T47D (cell line): ENCODE results near the gene OCA2.
"Not testable (repeated sequence)": the region's sequence is repeated elsewhere in the genome, so short reads cannot be mapped to it uniquely, and the experiment has no call there.

Source experiments
- DNase-seq, 2 experiments: peaks; one replicate each; pipeline versions ENCODE4 v3.0.0 to v3.0.0-alpha.2; 2011 to 2012; ENCODE audit warnings: low read depth in 1 of 2, low spot score in 1 of 2
- JUND ChIP-seq: IDR thresholded peaks from 2 replicates; pipeline ENCODE4 v1.6.1; 2012; ENCODE audit warnings: low read depth
- in situ Hi-C: cut with HindIII; loops from 2 replicates; pipeline ENCODE4 v1.10.0; 2016; ENCODE audit warnings: low sequenced_read_pairs, low pct_unique_long_range_greater_than_20kb

Gene OCA2

DNA sequence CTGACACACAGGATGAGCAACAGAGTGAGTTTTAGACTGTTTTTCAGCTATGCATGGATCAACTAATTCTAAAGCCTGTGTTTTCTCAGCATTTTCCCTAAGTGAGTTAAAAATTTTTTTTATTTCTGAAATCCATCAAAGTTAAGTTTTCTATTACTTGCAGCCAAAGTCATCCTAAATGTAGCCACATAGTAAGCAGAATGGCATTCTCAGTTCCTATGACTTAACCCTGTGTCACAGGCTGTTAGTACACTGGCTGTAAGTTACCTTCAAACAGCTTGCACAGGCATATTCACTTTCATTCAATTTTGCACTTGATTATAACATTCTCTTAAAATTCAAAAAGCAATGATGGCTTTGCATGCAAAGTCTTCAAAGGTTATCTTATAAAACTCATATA is 368.2 kb downstream of the OCA2 start:
- in situ Hi-C loops: no loop called here
- no peak for TF ChIP-seq JUND
- no peak for DNase-seq

DNA sequence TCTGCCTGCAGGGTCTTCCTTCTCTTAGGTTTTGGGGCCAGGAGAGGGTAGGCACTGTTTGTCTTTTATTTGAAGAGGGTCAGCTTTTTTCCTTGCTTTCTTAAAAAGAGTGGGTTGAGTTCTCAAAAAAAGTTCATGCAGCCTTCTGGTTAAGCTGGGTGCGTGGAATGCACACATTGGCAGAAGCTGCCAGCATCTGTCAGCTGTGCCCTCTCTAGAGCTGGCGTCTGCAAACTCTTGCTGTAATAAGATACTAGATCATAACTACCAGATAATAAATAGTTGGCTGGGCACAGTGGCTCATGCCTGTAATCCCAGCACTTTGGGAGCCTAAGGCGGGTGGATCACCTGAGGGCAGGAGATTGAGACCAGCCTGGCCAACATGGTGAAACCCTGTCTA is 373.4 kb downstream of the OCA2 start:
- DNase-seq: peak in 1 of 2 experiments; percentile 21
- no peak for TF ChIP-seq JUND
- in situ Hi-C loops: no loop called here

DNA sequence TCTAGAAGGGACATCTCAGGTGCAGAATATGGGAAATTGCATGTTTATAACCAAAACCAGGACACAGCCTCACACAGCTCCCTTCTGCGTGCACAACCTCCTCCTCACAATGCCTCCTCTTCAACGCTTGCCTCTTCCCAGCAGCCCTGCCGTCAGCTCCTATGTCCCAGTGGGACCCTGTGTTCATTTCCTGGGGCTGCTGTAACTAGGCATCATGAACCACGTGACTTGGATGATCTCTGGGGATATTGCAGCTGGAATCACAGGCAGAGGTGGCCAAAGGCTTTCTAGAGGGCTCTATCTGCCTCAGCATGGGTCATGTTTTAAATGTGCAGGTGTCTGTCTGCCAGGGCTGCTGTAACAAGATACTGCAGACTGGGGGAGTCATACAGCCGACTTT is 375.3 kb downstream of the OCA2 start:
- DNase-seq: no peak

GRCh38 chr15:27722102-27722501 is 377.0 kb downstream of the OCA2 start:
- no peak for DNase-seq
- in situ Hi-C loops: no loop called here
- TF ChIP-seq JUND: no peak

More for the DNA sequence above, 375.3 kb downstream of the OCA2 start:
- no peak for TF ChIP-seq JUND
- in situ Hi-C loops: no loop called here

GRCh38 chr15:27714675-27715074 is 384.4 kb downstream of the OCA2 start:
- DNase-seq: no peak
- no peak for TF ChIP-seq JUND
- in situ Hi-C loops: no loop called here

DNA sequence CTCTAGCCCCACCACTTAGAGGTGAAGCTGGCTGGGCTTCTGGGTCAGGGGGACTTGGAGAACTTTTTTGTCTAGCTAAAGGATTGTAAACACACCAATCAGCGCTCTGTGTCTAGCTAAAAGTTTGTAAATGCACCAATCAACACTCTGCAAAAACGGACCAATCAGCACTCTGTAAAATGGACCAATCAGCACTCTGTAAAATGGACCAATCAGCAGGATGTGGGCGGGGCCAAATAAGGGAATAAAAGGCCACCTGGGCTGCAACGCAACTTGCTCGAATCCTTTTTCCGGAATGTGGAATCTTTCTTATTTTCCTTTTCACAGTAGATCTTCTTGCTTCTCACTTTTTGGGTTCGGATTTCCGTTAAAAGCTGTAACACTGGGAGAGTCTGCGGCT is 385.3 kb downstream of the OCA2 start:
- in situ Hi-C loops, DNase-seq: not testable (repeated sequence)

GRCh38 chr15:27707257-27707656 is 391.9 kb downstream of the OCA2 start:
- no peak for TF ChIP-seq JUND
- in situ Hi-C loops: no loop called here
- no peak for DNase-seq

DNA sequence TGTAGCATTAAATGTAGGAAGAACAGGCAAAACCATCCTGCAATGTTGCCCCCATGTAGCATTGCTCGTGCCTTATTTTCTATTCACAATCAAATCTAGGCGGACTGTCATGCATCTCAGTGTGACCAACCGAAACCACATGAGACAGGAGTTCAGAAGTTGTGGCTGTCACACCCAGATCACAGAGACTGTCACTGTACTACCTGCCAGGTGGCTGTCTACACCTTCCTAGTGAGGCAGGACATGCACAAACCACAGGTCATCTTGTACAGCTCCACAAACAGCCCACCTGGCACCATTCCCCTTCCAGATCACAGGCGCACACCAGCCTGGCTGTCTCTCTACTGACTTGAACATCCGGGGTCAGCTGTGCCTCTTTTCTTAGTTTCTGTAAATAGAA is 392.8 kb downstream of the OCA2 start:
- no peak for TF ChIP-seq JUND
- in situ Hi-C loops: no loop called here
- DNase-seq: no peak

GRCh38 chr15:27705056-27705455 is 394.1 kb downstream of the OCA2 start:
- in situ Hi-C loops: no loop called here
- DNase-seq: no peak
- no peak for TF ChIP-seq JUND
